HG02981 (cell line): ENCODE measurements around the gene NDC1.
"Not testable (repeated sequence)": the region's sequence is repeated elsewhere in the genome, so short reads cannot be mapped to it uniquely, and the experiment has no call there.

Source experiments
- ATAC-seq: cut with Tn5 transposase; IDR thresholded peaks from one replicate; pipeline ENCODE4 v1.9.1; 2021; ENCODE audit warnings: mild to moderate bottlenecking, moderate library complexity; ENCODE audit not compliant: unreplicated experiment

The NDC1 gene

DNA sequence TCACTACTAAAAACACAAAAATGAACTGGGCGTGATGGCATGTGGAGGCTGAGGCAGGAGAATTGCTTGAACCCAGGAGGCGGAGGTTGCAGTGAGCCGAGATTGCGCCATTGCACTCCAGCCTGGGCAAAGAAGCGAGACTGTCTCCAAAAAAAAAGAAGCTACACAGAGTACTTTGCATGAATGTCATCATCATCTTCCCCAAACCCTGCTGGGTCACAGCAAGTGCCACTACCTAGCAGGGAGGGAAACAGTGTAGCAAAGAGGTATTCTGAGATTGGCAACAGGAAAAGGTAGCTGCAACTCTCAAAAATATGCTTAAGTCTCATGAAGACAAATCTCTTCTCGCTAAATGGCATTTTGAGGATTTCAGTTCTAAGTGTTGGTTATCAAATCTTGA is 12.8 kb downstream of the NDC1 start:
- no peak for ATAC-seq

DNA sequence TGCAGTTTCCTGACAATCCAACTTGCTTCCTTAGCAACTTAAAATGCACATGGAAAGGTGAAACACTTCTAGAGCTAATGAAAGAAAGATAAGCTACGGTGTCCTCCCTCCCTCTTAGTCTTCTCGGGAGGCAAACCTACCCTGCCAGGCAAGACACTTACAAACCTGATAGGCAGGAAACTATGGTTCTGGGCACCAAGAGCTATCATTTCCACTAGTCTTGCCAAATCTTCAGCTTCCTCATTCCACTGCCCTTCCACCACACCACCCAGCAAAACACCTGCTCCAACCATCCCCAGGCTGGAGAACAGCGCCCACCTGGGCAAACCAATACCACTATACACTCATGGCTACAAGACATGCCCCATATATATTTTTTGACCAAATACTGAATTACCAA is 15.2 kb downstream of the NDC1 start:
- no peak for ATAC-seq

DNA sequence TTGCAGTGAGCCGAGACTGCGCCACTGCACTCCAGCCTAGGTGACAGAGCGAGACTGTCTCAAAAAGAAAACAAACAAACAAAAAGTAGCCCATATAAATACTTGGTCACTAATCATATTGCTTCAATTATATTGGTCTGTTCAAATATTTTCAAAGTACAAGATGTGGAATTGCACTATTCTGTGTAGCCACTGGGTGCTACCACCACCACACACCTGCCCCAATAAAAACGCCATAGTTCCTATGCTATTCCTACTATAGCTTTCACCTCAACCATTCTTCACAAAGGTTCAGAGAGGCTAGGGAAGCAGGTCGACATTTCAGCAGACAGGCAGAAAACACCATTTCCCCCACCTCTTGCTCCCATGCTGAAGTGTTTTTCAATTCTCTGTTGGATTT is 16.7 kb downstream of the NDC1 start:
- ATAC-seq: no peak

DNA sequence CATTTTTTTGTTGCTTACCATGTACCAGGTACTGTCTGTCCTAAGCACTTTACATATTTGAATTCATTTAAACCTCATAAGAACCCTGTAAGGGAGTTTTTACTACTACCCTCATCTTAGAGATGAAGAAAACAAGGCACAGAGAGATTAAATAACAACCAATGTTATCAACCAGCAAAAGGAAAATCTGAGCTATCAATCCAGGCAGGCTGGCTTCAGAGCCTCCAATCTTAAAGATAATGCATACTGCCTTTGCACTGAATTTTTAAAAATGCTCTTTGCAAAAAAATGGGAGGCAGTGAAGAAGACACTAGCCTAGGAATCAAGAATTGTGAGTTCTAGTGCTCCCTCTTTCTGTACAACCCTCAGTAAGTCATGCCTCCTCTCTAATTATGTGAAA is 18.7 kb downstream of the NDC1 start:
- ATAC-seq: no peak

DNA sequence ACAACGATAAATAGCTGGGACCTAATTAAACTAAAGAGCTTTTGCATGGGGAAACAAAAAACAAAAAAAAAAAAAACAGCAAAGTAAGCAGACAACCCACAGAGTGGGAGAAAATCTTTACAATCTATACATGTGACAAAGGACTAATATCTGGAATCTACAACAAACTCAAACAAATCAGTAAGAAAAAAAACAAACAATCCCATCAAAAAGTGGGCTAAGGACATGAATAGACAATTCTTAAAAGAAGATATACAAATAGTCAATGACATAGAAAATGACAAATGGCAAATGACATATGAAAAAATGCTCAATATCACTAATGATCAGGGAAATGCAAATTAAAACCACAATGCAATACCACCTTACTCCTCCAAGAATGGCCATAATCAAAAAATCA is 21.5 kb downstream of the NDC1 start:
- ATAC-seq: not testable (repeated sequence)

DNA sequence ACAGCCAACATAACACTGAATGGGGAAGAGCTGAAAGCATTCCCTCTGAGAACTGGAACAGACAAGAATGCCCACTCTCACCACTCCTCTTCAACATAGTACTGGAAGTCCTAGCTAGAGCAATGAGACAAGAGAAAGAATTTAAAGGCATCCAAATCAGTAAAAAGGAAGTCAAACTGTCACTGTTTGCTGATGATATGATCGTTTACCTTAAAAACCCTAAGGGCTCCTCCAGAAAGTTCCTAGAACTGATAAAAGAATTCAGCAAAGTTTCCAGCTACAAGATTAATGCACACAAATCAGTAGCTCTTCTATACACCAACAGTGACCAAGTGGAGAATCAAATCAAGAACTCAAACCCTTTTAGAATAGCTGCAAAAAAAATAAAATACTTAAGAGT is 22.6 kb downstream of the NDC1 start:
- ATAC-seq: not testable (repeated sequence)

DNA sequence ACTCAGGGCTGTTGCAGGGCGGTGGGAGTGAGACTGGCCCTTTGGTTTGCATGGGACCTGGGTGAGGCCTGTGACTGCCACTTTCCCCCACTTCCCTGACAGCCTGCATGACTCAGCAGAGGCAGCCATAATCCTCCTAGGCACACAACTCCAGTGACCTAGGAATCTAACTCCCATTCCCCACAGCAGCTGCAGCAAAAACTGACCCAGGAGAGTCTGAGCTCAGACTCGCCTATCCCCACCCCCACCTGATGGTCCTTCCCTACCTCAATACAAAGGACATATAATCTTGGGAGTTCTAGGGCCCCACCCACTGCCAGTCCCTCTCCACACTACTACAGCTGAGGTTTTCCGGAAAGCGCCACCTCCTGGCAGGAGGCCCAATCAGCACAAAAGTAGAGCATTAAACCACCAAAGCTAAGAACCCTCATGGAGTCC is 26.7 kb downstream of the NDC1 start:
- no peak for ATAC-seq

DNA sequence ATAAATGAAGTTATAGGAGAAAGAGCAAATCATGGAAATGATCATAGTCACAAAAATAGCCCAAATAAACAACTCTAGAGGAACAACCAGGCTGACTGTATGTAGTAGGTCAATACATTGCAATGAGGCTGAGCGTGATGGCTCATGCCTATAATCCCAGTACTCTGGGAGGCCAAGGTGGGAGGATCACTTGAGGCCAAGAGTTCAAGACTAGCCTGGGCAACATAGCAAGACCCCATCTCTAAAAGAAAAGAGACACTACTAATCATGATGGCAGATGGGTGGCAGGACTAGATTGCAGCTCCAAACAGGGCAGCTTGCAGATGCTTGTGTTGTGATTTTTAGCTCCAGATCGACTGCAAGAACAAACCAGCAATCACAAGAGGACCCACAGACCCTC is 27.6 kb downstream of the NDC1 start:
- ATAC-seq: no peak

DNA sequence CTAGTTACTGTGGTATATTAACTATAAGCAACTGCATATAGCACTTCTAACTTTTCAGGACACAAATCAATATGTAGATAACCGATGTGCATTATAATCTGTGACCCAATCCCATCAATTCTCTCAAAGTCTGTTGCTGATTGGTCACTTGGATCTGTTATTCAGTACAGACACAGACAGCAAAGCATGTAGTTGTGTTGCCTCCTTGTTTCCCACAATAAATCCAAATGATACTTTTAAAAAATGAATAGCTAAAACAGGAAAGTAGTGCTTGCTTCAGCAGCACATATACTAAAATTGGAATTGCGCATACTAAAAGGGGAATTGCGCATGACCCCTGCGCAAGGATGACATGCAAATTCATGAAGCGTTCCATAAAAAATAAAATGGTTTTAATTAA is 28.1 kb downstream of the NDC1 start:
- ATAC-seq: no peak

DNA sequence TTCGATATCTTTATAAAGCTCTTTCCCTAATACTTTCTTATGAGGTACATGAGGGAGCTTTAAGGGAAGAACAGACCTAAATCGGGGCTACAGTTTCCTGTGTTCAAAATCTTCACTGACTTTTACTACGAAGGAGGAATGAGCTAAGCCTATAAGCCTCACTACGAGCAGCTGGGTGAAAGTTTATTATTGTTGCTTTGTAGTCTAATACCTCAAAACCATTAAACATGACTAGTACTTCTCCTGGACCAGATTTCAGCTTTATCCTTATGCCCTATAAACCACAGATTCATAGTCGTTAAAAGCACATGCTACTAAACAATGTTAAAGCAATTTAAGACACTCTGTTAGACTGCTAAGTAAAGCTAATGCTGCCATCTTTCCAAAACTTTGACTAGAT is 30.2 kb downstream of the NDC1 start:
- ATAC-seq: no peak

DNA sequence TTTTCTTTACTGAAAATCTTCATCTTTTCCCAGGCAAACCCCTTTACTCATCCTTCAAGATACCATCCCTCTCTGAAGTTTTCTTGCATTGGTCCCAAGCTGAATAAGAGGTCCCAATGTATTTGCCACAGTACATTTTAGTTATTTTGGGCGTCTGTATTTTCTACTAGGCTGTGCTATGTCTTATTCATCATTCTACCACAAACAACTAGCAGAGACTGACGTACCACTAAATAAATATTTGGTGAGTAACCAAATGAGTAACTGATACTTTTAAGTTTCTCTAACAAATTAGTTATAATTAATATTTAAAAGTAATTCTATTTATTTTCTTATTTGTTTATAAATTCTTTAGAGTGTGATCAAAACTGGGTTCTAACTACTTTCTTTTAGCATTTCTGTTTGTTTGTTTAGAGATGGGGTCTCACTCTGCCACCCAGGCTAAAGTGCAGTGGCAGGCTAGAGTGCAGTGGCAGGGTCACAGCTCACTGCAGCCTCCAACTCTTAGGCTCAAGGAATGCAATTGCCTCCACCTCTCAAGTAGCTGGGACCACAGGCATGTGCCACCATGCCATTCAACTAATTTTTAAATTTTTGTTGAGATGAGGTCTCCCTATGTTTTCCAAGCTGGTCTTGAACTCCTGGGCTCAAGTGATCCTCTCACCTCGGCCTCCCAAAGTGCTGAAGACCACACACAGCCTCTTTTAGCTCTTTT is 33.1 kb downstream of the NDC1 start:
- ATAC-seq: no peak

DNA sequence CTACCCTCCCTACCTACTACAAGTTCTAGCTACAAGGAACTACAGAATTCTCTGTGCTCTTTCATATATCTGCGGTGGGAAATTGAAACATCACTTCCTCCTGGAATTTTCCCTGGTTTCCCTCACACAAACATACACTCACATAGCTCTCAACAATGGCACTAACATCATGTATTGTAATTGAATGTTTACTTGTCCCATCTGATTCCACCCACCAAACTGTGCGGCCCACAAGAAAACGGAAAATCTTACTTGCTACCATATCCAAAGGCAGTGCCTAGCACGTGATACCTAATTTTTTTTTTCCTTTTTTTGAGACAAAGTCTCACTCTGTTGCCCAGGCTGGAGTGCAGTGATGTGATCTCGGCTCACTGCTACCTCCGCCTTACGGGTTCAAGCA is 33.9 kb downstream of the NDC1 start:
- ATAC-seq: no peak

DNA sequence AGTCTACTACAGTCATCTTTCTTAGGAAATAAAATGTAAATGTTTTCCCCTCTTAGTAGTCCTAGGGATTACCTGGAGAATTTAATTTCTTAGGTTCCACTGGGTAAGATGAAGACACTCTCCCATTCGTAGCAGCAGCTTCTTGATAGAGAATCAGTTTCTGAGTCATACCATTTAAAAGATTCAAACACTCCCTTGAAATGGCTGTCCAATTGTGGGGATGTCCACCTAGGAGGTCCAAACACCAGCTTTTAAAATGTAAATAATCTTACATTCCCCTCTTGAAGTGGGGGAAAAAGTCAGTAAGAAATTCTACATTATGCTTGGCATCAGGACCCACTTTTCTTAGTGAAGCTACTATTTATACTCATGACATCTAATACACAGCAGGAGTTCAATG is 37.5 kb downstream of the NDC1 start:
- no peak for ATAC-seq

DNA sequence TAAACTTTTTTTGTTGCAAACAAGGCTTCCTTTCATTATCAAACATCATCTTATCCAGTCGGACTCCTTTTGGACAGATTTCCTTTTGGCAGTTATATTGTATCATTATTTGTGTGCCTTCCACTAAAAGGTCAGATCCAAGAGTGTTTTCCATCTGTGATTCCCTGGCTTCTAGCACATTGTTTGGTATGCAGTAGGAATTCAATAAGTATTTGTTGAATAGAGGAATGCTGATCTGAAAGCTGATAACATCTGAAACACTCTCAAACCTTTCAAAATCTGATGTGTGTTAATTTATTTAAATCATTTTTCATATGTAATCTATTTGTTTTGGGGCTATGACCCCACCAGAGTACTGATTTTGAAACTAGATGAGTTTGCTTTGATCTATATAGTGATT is 39.0 kb downstream of the NDC1 start:
- ATAC-seq: no peak

DNA sequence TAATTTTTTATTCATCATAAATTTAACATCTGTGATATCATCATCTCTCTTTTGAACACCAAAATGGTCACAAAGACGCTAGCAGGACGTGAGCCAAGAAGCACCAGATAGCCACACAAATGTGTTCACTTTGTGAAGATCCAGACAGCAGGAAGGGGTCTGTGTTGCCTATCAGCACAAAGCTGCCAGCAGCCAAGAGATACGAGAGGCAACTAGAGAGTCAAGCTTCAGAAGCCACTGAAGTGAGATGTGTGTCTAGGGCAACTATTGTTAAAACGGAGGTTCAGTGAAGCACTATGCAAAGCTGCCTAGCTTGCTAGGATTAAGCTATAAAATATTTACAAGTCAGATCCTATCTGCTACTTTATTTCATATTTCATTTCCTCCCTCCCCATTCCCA is 45.3 kb downstream of the NDC1 start:
- ATAC-seq: no peak

DNA sequence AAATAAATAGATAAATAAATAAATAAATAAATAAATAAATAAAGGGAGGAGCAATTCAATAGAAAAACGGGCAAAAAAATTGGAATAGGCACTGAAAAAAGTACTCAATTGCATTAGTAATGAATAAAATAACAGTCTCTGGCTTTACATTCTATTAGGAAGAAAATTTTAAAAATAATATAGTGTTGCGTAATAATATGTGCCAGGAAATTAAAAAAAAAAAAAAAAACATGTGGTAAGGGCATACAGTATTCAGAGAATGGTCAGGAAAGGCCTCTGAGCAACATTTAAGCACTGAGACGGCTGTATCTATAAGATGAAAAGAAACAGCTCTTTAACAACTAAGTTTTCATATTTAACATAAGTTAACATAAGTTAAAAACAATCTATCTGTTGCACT is 50.4 kb downstream of the NDC1 start:
- ATAC-seq: no peak

DNA sequence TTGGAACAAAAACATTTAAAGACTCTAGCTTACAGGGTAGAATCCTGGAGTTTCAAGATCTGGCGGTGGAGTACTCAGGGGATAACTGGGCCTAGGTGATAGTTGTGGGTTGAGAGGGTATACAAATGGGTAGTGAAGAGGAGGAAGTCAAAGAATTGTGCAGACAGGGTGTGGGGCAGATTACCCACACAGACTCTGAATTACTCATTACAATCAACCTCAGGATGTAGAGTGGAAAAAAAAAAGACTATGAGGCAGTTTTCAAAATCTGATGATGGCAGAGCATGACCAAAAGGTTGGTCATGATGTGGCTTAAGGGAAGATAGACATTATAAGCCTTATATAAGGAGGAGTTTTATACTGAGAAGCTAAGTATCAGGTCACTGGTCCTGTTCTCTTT is 55.0 kb downstream of the NDC1 start:
- no peak for ATAC-seq

DNA sequence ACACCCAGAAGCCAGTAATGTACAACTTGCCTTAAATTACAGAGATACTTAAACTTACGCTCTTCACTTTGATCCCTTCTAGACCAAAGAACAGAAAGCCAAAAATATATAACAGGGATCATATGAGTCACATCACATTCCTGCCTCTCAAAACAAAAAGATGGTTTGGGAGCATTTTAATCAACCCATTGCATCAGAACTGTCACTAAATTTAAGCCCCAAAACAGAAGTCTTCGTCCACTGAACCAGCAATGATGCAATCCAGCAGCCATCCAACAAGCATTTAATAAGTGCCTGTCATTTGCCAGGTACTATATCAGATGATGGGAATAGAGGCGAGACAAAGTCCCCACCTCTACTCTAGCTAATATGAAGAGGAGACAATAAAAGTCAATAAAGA is 56.4 kb downstream of the NDC1 start:
- no peak for ATAC-seq

DNA sequence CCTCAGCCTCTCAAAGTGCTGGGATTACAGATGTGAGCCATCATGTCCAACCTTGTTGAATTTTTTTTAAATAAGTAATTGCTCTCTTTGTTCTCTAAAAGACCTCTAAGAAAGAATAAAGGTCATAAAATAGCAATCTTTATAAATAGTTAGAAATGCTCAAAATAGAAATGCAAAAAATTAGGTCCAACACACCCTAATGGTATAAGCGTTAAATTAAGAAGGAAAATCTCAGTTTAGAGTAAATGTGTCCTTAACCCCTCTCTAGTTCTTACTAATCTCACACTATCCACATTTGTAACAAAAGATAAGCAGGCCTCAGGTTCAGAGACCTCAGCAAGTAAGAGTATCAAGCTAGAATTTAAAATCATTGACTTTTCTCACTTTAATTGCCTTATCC is 60.8 kb downstream of the NDC1 start:
- no peak for ATAC-seq

DNA sequence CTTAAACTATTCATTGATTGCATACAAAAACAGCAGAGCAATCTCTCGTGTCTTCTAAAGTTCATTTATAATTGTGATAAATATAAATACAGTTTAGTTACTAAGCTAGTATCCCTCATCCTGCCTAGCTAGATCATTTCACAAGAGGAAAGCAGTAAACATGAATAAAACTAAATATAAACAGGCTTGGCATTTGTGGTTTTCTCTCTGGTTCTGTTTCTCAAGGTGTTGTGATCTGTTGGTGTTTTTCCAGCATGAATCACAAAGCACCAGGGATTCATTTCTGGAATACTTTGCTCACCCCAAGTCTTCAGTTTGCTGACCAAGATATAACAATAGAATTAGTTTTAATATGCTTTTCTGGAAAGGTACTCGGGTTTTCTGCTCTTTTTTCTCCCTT is 66.4 kb downstream of the NDC1 start:
- ATAC-seq: no peak

DNA sequence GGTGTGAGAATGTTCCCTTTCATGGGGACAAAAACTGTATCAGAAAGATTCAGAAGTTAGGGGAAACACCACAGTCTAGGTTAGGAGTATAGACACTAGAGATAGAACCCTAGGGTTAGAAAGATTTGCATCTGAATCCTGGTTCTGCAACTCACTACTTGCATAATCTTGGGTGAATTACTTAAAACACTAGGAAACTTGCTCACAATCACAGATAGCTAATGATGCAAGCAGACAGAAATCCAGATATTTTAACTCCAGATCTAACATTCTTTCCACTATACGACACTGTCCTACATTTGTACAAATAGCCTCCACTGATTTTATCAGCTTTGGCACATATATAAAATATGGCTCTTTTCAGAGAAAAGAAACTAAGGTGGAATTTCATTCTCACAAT is 68.3 kb downstream of the NDC1 start:
- no peak for ATAC-seq

DNA sequence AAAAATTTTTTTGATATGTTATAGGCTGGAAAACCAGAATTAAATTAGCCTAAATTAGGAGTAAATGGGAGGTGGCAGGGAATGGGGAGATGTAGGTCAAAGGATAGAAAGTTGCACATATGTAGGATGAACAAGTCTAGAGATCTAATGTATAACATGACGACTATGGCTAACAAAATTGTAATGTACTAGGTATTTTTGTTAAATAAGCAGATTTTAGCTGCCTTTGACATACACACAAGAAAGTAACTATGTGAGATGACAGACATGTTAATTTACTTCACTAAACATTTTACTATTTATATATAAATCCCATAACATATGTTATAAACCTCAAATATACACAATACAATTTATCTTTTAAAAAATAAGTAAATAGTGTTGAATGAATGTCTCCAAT is 68.9 kb downstream of the NDC1 start:
- no peak for ATAC-seq

DNA sequence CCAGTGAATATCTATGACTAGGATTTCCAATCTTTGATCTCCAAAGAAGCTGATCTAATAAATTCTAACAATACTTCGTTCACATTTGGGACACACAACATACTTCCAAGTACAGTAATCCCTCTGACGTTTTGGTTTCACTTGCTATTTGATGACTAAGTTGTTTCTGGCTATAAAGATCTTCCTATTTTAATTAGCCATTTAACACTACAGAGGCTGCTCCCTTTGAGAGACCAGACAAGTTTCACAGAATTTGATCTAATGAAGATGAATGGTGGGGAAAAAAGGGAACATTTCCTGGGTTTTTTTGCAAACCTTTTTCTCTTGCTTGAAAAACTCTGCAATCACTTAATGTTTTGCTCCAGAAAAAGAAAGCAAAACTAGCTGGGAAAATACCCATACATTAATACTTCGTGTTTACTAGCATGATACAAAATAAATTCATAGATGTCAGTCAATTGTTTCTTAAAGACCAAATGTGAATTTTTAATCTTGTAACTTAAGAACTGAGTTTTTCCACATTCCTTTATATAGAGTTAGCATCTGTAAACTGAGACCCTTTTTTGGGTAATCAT is 71.2 kb downstream of the NDC1 start:
- ATAC-seq: no peak
